Stimulated activated CD8-positive, alpha-beta memory T cell treated with anti-CD3 and anti-CD28 coated beads, Interleukin-15, amount 100 ng/mL, for 1 hour (primary cell): Measurements from ENCODE around the gene LIPF.
"Not testable (repeated sequence)": the region's sequence is repeated elsewhere in the genome, so short reads cannot be mapped to it uniquely, and the experiment has no call there.

ENCODE experiments used
- DNase-seq: peaks from one replicate; pipeline ENCODE4 v3.0.0-alpha.2; 2020; ENCODE audit warnings: low read depth

LIPF gene

GRCh38 chr10:88664142-88664541, at the start of gene LIPF:
TSS of gene LIPF (plus strand) at chr10:88664442. CDS start at chr10:88667298, 2,856 bp downstream.
- no peak for DNase-seq

GRCh38 chr10:88616250-88616977, 47.8 kb upstream of the LIPF start:
- no peak for DNase-seq

- no peak for DNase-seq
Measured at GRCh38 chr10:88617772-88618300, 46.4 kb upstream of the LIPF start.

- no peak for DNase-seq
Measured at GRCh38 chr10:88618496-88618895, 45.7 kb upstream of the LIPF start.

- DNase-seq, result no peak
Measured at GRCh38 chr10:88620441-88620840, 43.8 kb upstream of the LIPF start.

GRCh38 chr10:88623835-88624234, 40.4 kb upstream of the LIPF start:
- no peak for DNase-seq

- DNase-seq, result no peak
Measured at GRCh38 chr10:88624840-88625239, 39.4 kb upstream of the LIPF start.

GRCh38 chr10:88640186-88640585, 24.1 kb upstream of the LIPF start:
- no peak for DNase-seq

GRCh38 chr10:88642209-88642608, 22.0 kb upstream of the LIPF start:
- DNase-seq, result no peak

- no peak for DNase-seq
Measured at GRCh38 chr10:88642963-88643362, 21.3 kb upstream of the LIPF start.

- DNase-seq, result no peak
Measured at GRCh38 chr10:88647061-88647615, 17.1 kb upstream of the LIPF start.

GRCh38 chr10:88651101-88651551, 13.1 kb upstream of the LIPF start:
- no peak for DNase-seq

- DNase-seq, result no peak
Measured at GRCh38 chr10:88652616-88653015, 11.6 kb upstream of the LIPF start.

GRCh38 chr10:88657901-88658300, 6.3 kb upstream of the LIPF start:
- DNase-seq, result no peak

- DNase-seq, result no peak
Measured at GRCh38 chr10:88659725-88660597, 4.3 kb upstream of the LIPF start.

- no peak for DNase-seq
Measured at GRCh38 chr10:88660598-88660884, 3.7 kb upstream of the LIPF start.

GRCh38 chr10:88661018-88661417, 3.2 kb upstream of the LIPF start:
- no peak for DNase-seq

GRCh38 chr10:88661577-88661976, 2.7 kb upstream of the LIPF start:
- no peak for DNase-seq

GRCh38 chr10:88663153-88663552, 1.1 kb upstream of the LIPF start:
- not testable (repeated sequence) for DNase-seq

- DNase-seq, result no peak
Measured at GRCh38 chr10:88668465-88668864, 4.2 kb downstream of the LIPF start.

- no peak for DNase-seq
Measured at GRCh38 chr10:88670497-88670896, 6.3 kb downstream of the LIPF start.

- no peak for DNase-seq
Measured at GRCh38 chr10:88672041-88672440, 7.8 kb downstream of the LIPF start.
